Testis (tissue), 2 donors: ENCODE data around the gene OGFR.

Experiments
- POLR2A ChIP-seq: fragments of 450-650 bp; IDR thresholded peaks from one replicate; pipeline ENCODE4 v1.6.1; 2017; ENCODE audit warnings: antibody characterized with exemption, mild to moderate bottlenecking, moderate library complexity
- TF ChIP-seq, protein P1 (sequence below), 3 experiments: fragments of 450-650 bp in 2 of 3; fragments of 200-600 bp in 1 of 3; sonication (generic) in 1 of 3; IDR thresholded peaks; one replicate each; pipeline ENCODE4 v1.5.1; 2016 to 2019; ENCODE audit warnings: antibody characterized with exemption in 3 of 3, mild to moderate bottlenecking in 2 of 3, moderate library complexity in 1 of 3

DNA sequence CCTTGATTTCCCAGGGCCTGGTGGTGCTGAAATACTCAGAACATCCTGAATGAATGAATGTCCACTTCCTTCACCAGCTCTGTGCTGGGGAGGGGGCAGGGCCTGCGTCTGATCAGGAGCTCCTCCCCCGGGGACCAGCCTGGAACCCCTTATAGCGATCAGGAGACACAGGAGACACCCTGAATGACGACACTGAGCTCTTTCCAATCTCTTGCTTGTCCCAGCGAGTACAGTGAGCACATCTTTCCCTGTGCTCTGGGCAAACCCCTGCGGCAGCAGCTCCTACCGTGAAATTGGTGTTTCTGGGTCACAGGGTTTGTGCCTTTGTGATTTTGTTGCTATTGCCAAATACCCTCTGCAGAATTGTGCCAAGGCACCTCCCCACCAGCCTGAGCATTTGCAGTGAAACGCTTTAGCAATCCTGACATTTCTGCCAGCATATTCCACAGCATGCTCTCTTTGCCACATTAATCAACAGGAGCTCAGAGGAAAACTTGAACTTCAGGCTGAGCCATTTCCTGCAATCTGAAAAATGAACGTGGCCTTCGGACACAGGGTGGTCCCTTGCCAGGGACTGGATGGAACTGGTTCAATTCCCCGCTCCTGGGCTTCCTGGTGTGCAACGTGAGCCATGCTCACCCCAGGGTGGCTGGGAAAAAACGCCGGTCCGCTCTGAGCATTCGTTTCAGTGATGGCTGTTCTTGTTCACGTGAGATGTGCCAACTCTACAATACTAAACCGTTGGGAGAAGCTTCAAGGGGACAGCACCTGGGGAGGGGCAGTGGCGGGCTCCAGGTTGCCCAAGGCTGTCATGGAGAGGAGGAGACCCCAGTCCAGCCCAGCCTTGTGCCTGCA, 31.4 kb upstream of the OGFR start:
- no peak for TF ChIP-seq POLR2A
- TF ChIP-seq, protein P1, sequence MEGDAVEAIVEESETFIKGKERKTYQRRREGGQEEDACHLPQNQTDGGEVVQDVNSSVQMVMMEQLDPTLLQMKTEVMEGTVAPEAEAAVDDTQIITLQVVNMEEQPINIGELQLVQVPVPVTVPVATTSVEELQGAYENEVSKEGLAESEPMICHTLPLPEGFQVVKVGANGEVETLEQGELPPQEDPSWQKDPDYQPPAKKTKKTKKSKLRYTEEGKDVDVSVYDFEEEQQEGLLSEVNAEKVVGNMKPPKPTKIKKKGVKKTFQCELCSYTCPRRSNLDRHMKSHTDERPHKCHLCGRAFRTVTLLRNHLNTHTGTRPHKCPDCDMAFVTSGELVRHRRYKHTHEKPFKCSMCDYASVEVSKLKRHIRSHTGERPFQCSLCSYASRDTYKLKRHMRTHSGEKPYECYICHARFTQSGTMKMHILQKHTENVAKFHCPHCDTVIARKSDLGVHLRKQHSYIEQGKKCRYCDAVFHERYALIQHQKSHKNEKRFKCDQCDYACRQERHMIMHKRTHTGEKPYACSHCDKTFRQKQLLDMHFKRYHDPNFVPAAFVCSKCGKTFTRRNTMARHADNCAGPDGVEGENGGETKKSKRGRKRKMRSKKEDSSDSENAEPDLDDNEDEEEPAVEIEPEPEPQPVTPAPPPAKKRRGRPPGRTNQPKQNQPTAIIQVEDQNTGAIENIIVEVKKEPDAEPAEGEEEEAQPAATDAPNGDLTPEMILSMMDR (IDR thresholded peaks at IDR 0.05) = no peak
